Ammon's horn (tissue), 1 donor: ENCODE measurements around the gene MEDAG.

ENCODE experiments used
- DNase-seq: peaks from one replicate; pipeline ENCODE4 v3.0.0-alpha.2; 2016; ENCODE audit warnings: low spot score

MEDAG gene

DNA sequence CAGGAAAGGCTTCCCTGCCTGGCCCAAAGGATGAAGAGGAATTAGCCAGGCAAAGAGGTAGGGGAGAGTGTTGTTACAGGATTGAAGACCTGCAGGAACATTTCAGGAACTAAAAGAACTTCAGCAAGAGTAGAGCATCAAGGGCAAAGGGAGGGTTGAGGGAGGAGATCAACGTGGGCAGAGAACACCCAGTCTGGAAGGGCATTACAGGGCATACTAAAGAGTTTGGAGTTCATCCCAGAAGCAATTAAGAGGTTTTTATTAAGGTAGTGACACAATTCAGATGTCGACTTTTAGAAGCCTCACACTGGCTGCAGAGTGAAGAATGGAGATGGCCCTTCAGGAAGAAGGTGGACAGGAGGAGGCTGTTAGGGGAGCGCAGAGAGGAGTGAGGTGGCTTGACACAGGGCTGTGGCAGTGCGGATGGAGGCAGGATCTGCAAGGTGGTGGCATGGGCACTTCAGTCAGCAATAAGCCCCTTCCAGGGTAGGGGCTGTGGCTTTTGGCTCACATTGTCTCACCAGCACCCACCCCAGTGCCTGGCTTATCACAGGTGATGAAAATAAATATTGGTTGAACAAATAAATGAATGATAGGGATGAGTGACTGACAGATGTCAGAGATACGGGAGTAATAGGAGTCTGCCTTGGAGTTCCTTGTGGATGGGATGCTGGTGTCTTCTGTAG lies 51.3 kb downstream of the MEDAG start:
- no peak for DNase-seq

DNA sequence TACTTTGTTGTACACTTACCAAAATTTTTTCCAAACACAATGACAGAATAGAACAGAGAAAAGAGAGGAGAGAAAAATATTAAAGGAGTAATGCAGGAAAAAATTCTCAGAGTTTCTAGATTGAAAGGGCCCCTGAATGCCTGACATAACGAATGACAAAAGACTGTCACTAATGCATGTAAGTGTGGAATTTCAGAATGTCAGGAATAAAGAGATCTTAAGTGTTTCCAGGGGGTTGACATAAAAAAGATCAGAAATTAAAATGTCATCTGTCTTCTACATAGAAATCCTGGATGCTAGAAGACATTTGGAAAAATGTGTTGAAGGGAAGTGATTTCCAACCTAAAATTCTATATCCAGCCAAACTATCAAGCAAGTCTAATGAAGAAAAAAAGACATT lies 53.6 kb downstream of the MEDAG start:
- DNase-seq, result no peak

DNA sequence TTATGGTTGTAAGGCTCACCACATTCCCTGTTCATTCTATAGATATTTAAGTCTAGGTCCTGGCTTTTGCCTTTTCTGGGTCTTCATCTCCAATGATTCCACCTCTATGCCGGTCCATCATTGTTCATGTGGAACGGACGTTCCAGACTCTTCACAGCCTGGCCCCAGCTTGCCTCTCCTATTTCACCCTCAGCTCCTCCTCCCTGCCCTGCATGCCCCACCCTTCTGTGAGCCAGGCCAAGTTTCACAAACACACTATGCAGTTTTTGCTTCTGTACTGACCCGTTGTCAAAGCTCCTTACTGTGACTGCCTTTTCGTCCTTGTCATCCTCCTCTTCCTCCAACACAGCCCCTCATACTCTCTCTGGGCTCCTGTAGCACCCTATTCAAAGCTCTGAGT lies 57.7 kb downstream of the MEDAG start:
- DNase-seq, result no peak

DNA sequence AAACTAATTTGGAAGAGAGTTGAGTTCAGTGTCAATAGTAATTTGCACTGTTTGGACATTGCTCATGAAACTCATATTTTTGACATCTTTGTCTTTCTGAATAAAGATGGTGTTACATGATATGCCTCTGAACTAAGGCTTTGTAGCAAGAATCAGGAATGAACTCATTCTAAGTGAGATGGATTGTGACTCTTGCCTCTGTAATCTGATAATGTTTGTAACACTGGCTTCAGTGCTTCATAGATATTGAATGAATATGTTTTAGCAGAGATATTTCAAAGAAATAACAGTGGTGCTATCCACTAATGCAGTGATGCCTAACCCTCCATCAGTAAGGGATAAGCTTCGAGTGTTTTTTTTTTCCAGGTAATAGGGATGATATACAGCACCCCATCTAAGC lies 59.3 kb downstream of the MEDAG start:
- no peak for DNase-seq

DNA sequence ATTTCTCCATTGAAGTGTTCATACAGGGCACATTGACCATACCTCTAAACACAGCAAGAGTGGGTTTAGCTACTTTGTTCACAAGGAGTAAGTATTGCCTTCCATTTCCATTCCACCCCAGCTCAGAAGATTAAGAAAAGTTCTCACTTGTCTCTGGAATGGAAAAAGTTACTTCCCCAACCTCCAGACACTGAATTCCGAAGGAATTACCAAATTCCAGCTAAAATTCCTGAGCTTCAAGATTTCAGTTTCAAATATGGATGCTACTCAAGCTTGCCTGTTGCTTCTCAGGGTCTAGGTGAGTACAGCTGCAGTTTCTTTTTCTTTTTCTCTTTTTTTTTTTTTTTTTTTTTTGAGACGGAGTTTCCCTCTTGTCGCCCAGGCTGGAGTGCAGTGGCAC lies 60.0 kb downstream of the MEDAG start:
- DNase-seq, result no peak

DNA sequence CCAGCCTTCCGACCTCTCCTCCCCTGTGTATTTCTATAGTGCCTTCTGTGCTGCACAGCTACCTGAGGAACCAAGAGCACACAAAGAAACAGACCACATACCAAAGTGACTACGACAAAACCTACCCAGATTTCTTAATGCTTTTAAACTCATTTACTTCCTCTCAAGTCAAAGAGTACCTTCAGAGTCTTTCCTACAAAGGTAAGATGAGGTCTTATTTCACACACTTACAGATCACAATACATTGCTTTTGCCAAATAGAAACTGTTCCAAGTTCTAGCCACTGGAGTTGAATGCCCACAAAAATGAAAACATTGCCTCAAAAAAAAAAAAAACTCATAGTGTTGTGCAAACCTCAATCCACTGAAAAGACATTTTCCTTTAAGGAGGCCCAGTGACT lies 62.8 kb downstream of the MEDAG start:
- DNase-seq, result no peak

DNA sequence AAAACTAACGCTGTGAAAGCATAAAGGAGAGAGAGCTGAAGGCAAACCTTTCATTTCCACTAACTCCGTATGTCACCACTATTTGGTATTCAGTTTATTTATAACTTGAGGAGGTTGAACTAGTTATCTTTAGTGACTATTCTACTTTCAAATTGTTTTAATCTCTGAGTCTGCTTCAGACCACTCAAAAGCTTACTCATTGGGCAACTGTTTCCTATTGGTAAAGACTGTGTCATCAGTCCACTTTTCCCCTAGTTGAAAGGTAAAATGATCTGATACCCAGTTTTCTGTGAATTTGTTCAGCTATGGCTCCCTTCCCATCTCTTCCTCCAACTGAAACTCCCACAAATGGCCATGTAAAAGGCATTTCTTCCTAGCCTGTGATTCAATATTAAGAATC lies 65.5 kb downstream of the MEDAG start:
- DNase-seq, result no peak

DNA sequence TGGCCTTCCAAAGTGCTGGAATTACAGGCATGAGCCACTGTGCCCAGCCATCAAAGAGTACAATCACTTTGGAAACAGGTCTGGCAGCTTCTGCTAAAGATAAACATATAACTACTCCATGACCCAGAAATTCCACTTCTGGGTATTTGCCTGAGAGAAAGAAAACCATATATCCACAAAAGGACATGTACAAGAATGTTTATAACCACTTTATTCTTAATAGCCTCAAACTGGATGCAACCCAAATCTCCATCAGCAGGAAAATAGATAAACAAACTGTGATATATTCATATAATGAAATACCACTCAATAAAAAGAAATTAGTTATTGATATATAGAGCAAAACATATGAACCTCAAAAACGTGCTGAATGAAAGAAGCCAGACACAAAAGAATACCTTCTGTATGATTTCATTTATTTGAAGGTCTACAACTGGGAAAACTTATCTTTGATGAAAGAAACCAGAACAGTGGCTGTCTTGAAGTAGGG lies 66.9 kb downstream of the MEDAG start:
- no peak for DNase-seq

DNA sequence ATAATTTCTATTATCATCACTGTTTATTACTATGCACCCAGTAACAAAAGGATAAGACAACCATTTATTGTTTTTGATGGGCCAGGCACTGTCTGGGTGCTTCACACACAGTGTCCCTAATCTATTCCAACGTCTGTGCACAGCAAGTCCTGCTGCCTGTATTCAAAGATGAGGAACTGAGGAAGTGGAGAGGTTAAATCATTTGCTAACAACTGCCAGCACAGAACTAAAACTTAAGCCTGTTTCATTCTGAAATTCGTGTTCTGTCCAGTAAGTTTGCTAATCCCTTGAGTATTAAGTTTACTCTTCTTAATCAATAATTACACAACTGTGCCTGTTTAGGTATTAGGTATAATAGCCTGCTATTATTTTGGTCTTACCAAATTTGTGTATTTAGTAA lies 68.3 kb downstream of the MEDAG start:
- DNase-seq, result no peak
